OCI-LY1 (cell line): ENCODE measurements around the gene ATG5.

Experiments
- CTCF ChIP-seq: fragments of 200-600 bp; sonication (generic), shearing (Covaris generic); IDR thresholded peaks from 2 replicates; pipeline ENCODE4 v1.5.1; 2017; ENCODE audit warnings: mild to moderate bottlenecking, antibody characterized with exemption, low read length, moderate library complexity, mixed read lengths
- EZH2 ChIP-seq: fragments of 200-600 bp; sonication (generic), shearing (Covaris generic); IDR thresholded peaks from 2 replicates; pipeline ENCODE4 v1.8.0; 2017; ENCODE audit warnings: borderline replicate concordance, mixed run types, mild to moderate bottlenecking, antibody characterized with exemption, low read length, moderate library complexity, mixed read lengths

GRCh38 chr6:106180208-106180607 lies 145.4 kb downstream of the ATG5 start:
- no peak for TF ChIP-seq EZH2
- no peak for TF ChIP-seq CTCF
